ENCODE results near the gene DNM3. TPM values are rescaled to one million over a fixed set of nuclear protein-coding genes. Genes with fewer than 3 reads are reported as not detected.

DNM3 gene
- total RNA-seq, 4 donors from 2014 or later = 2.7 to 3.3 TPM; not detected in 2

DNA sequence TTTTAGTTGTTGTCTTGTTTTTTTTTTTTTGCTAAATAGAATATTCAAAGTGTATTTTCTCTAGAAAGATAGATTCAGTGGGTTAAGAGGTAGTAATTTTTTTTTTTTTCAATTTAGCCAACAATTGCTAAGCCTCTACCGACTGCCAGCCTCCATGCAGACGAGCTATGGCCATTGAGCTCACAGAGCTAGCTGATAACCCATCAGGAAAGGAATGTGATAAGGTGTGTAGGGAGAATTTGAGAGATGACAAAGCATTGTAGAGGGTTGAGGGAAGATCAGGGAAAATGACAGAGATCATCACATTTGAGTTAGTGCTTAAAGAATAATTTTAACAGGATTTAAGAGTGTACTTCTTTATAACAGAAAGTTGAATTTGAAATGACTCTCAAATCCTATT lies 30.6 kb downstream of the DNM3 start:
- Histone ChIP-seq H3K4me3 (no peak overlapping the region), H3K36me3 (no peaks in the 10 kb centered on the region), H3K4me1 (no peaks in the 10 kb centered on the region), H3K9me3 (no peaks in the 10 kb centered on the region), H3K27me3 (no peaks in the 10 kb centered on the region), H3K27ac (no peak overlapping the region)
- in situ Hi-C loops (cut with MboI; ENCODE audit: low pct_ligation_motif_present in 1 of 4, low pct_unique_long_range_greater_than_20kb in 1 of 4, low sequenced_read_pairs in 3 of 4) (no loop called here), intact Hi-C loops (cut with DNase I; ENCODE audit: low total_unique reads) (no loop called here)
- WGBS, 2 donors (ENCODE audit: low coverage in 1 of 2) = 70 to 100% methylated on average over 2 of the region's 2 CpGs
- no peak for TF ChIP-seq EP300 (IDR thresholded peaks at IDR 0.05; ENCODE audit: low read depth)
- TF ChIP-seq, protein P1, sequence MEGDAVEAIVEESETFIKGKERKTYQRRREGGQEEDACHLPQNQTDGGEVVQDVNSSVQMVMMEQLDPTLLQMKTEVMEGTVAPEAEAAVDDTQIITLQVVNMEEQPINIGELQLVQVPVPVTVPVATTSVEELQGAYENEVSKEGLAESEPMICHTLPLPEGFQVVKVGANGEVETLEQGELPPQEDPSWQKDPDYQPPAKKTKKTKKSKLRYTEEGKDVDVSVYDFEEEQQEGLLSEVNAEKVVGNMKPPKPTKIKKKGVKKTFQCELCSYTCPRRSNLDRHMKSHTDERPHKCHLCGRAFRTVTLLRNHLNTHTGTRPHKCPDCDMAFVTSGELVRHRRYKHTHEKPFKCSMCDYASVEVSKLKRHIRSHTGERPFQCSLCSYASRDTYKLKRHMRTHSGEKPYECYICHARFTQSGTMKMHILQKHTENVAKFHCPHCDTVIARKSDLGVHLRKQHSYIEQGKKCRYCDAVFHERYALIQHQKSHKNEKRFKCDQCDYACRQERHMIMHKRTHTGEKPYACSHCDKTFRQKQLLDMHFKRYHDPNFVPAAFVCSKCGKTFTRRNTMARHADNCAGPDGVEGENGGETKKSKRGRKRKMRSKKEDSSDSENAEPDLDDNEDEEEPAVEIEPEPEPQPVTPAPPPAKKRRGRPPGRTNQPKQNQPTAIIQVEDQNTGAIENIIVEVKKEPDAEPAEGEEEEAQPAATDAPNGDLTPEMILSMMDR (IDR thresholded peaks at IDR 0.05) = no peak
- TF ChIP-seq POLR2A (IDR thresholded peaks at IDR 0.05) = no peak
- no peak for TF ChIP-seq POLR2AphosphoS5 (IDR thresholded peaks at IDR 0.05)
- DNase-seq = no peak

DNA sequence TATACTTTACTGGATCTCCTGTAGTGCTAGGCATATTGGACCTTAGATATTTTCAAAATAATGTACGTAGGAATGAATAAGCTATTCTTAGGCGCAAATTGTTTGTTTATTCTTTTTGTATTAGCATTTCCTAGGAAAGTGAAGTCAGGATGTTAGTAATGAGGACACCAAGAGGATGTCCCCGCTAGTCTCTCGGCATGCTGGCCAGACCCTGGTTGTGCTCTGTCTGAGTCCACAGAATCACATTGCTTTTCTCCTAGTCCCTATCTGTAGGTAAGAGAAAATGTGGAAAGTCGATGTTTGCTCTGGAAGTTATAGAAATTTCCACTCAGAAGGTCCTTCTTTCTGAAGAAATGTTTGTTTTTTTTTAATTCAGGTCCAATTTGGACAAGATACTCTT lies 31.1 kb downstream of the DNM3 start:
- Histone ChIP-seq H3K4me3 (no peak overlapping the region), H3K27ac (no peak overlapping the region), H3K27me3 (no peaks in the 10 kb centered on the region), H3K9me3 (no peaks in the 10 kb centered on the region), H3K36me3 (no peaks in the 10 kb centered on the region), H3K4me1 (no peaks in the 10 kb centered on the region)
- intact Hi-C loops (cut with DNase I; ENCODE audit: low total_unique reads) = no loop called here
- no peak for TF ChIP-seq EP300 (IDR thresholded peaks at IDR 0.05; ENCODE audit: low read depth)
- TF ChIP-seq, protein P1 (IDR thresholded peaks at IDR 0.05) = no peak
- DNase-seq = no peak
- in situ Hi-C loops (cut with MboI; ENCODE audit: low pct_ligation_motif_present in 1 of 4, low pct_unique_long_range_greater_than_20kb in 1 of 4, low sequenced_read_pairs in 3 of 4) = no loop called here
- 81 to 91% methylated on average over 5 of the region's 5 CpGs for WGBS, 2 donors (ENCODE audit: low coverage in 1 of 2)

DNA sequence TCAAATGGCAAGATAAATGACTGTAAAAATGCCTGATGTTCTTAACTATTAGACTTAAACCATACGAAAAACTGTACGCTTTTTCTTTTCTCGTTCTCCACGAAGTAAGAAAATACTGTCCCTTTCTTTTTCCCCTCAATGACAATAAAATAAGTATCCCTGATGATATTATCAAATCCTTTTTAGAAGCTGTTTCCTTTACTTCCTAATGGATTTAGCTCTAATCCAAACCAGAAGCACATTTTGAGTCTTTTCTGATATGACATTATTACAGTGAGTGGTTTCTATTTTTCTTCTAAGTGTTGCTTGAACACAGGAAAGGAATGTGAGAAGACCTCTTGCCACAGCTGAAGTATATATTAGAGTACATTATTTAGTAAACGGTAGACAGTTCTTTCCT lies 32.4 kb downstream of the DNM3 start:
- 84 to 90% methylated on average over 5 of the region's 5 CpGs for WGBS, 2 donors (ENCODE audit: low coverage in 1 of 2)

DNA sequence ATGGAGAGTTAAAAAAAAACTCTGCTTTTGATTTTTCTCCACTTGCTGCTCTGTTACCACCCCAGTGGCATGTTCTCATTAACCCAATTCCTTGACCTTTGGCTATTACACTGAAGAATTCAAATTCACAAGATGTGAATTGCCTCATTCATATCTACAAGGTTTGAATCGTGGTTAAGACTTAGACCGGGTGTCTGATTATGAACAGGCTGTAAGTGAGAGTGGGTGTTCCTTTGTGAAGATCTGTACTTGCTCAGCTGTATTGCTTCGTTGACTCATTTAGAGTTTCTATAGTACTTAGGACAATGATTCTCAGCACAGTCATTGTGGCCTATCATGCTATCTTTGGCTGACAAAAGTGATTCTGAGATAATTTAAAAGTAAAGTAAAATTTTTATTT lies 36.4 kb downstream of the DNM3 start:
- TF ChIP-seq POLR2A (IDR thresholded peaks at IDR 0.05) (no peak), POLR2AphosphoS5 (IDR thresholded peaks at IDR 0.05) (no peak), EP300 (IDR thresholded peaks at IDR 0.05; ENCODE audit: low read depth) (no peak)
- TF ChIP-seq, protein P1 (IDR thresholded peaks at IDR 0.05) = no peak
- no peaks in the 10 kb centered on the region for H3K36me3 ChIP-seq
- in situ Hi-C loops (cut with MboI; ENCODE audit: low pct_ligation_motif_present in 1 of 4, low pct_unique_long_range_greater_than_20kb in 1 of 4, low sequenced_read_pairs in 3 of 4) (no loop called here), intact Hi-C loops (cut with DNase I; ENCODE audit: low total_unique reads) (no loop called here)
- H3K4me1 ChIP-seq = peaks cover 0 to 4% (median 0%) of the 10 kb centered on the region in 4 donors
- 32 to 36% methylated on average over 3 of the region's 3 CpGs for WGBS, 2 donors (ENCODE audit: low coverage in 1 of 2)
- H3K9me3 ChIP-seq = no peaks in the 10 kb centered on the region
- no peak overlapping the region for H3K27ac ChIP-seq
- H3K4me3 ChIP-seq = no peak overlapping the region
- DNase-seq = no peak
- H3K27me3 ChIP-seq = no peaks in the 10 kb centered on the region

More for the DNA sequence above, 32.4 kb downstream of the DNM3 start:
- DNase-seq = no peak
- intact Hi-C loops (cut with DNase I; ENCODE audit: low total_unique reads) = no loop called here
- H3K4me3 ChIP-seq = no peak overlapping the region
- no peak overlapping the region for H3K27ac ChIP-seq
- TF ChIP-seq POLR2A (IDR thresholded peaks at IDR 0.05) = no peak
- TF ChIP-seq POLR2AphosphoS5 (IDR thresholded peaks at IDR 0.05) = no peak
- TF ChIP-seq, protein P1 (IDR thresholded peaks at IDR 0.05) = no peak
- TF ChIP-seq EP300 (IDR thresholded peaks at IDR 0.05; ENCODE audit: low read depth) = no peak
- no peaks in the 10 kb centered on the region for H3K36me3 ChIP-seq
- no peaks in the 10 kb centered on the region for H3K9me3 ChIP-seq
- H3K27me3 ChIP-seq = no peaks in the 10 kb centered on the region
- in situ Hi-C loops (cut with MboI; ENCODE audit: low pct_ligation_motif_present in 1 of 4, low pct_unique_long_range_greater_than_20kb in 1 of 4, low sequenced_read_pairs in 3 of 4) = no loop called here
- H3K4me1 ChIP-seq = no peaks in the 10 kb centered on the region
